IPS-18a (cell line): ENCODE data around the gene POLR2C.
"Not testable (repeated sequence)": the region's sequence is repeated elsewhere in the genome, so short reads cannot be mapped to it uniquely, and the experiment has no call there.

Experiments
- H3K27ac ChIP-seq: one replicate; pipeline ENCODE4 v1.5.1; 2013; ENCODE audit warnings: low read length
- H3K27me3 ChIP-seq: one replicate; pipeline ENCODE4 v1.6.1; 2013; ENCODE audit warnings: mild to moderate bottlenecking, low read length; ENCODE audit not compliant: control insufficient read depth, insufficient read depth
- H3K36me3 ChIP-seq: one replicate; pipeline ENCODE4 v1.6.1; 2013; ENCODE audit warnings: low read depth, low read length; ENCODE audit not compliant: control insufficient read depth
- H3K4me1 ChIP-seq: one replicate; pipeline ENCODE4 v1.6.1; 2013; ENCODE audit warnings: low read depth, low read length; ENCODE audit not compliant: control insufficient read depth
- H3K4me3 ChIP-seq: one replicate; pipeline ENCODE4 v1.5.1; 2013; ENCODE audit warnings: low read length
- H3K9ac ChIP-seq: one replicate; pipeline ENCODE4 v1.6.1; 2013; ENCODE audit warnings: mild to moderate bottlenecking, low read length, moderate library complexity
- H3K9me3 ChIP-seq: one replicate; pipeline ENCODE4 v1.6.1; 2013; ENCODE audit warnings: low read depth, low read length; ENCODE audit not compliant: control insufficient read depth

Gene POLR2C

DNA sequence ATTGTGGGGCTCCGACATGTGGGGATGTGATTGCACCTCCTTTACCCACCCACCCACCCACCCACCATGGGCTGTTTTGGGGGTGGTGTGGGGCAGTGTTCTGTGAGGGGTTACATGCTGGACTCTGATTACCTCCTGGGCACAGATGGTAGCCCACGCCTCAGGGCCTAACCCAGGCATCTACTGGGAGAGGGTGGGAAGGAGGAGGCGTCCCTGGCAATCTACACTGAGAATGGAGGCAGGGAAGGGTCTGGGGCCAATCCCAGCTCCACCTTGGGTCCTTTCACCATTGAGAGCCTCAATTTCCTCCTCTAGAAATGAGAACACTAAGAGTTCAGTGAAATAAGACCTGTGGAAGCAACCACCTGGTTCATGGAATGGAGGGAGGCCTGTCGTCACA, 35.6 kb downstream of the POLR2C start:
- H3K4me1 ChIP-seq = no peaks in the 10 kb centered on the region
- no peaks in the 10 kb centered on the region for H3K27me3 ChIP-seq
- H3K4me3 ChIP-seq = no peak overlapping the region
- no peaks in the 10 kb centered on the region for H3K36me3 ChIP-seq
- no peaks in the 10 kb centered on the region for H3K9me3 ChIP-seq
- no peak overlapping the region for H3K9ac ChIP-seq
- no peak overlapping the region for H3K27ac ChIP-seq

DNA sequence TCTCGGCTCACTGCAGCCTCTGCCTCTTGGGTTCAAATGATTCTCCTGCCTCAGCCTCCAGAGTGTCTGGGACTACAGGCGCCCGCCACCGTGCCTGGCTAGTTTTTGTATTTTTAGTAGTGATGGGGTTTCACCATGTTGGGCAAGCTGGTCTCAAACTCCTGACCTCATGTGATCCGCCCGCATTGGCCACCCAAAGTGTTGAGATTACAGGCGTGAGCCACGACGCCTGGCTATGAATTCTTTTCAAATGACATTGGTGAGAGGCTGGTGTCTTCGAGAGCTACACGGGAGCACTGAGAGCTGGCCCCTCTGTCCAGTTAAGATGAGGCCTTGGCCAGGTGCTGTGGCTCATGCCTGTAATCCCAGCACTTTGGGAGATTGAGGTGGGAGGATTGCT, 37.5 kb downstream of the POLR2C start:
- H3K27me3 ChIP-seq, H3K36me3 ChIP-seq, H3K9ac ChIP-seq, H3K4me1 ChIP-seq, H3K27ac ChIP-seq, H3K9me3 ChIP-seq, H3K4me3 ChIP-seq: not testable (repeated sequence)

- H3K36me3 ChIP-seq = no peaks in the 10 kb centered on the region
- H3K27me3 ChIP-seq = no peaks in the 10 kb centered on the region
- no peak overlapping the region for H3K4me3 ChIP-seq
- H3K27ac ChIP-seq = no peak overlapping the region
- H3K4me1 ChIP-seq = no peaks in the 10 kb centered on the region
- H3K9ac ChIP-seq = no peak overlapping the region
- no peaks in the 10 kb centered on the region for H3K9me3 ChIP-seq
Observed at GRCh38 chr16:57500578-57501111, 38.2 kb downstream of the POLR2C start.

DNA sequence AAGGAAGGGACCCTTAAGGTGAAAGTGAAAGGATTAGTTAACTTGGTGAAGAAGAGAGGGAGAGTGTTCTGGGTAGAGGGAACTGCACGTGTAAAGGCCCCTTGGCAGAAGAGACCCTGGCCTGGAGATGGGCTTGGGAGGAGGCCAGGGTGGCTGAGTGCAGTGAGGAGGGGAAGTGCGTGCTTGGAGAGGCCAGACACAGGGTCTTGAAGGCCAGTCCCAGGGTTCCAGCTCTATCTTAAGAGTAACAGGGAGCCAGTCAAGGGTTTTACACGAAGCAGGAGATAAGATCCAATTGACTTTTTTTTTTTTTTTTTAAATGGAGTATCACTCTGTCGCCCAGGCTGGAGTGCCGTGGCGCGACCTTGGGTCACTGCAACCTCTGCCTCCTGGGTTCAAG, 39.0 kb downstream of the POLR2C start:
- no peak overlapping the region for H3K4me3 ChIP-seq
- H3K27me3 ChIP-seq = no peaks in the 10 kb centered on the region
- H3K4me1 ChIP-seq = no peaks in the 10 kb centered on the region
- no peaks in the 10 kb centered on the region for H3K9me3 ChIP-seq
- H3K36me3 ChIP-seq = no peaks in the 10 kb centered on the region
- no peak overlapping the region for H3K9ac ChIP-seq
- H3K27ac ChIP-seq = no peak overlapping the region

DNA sequence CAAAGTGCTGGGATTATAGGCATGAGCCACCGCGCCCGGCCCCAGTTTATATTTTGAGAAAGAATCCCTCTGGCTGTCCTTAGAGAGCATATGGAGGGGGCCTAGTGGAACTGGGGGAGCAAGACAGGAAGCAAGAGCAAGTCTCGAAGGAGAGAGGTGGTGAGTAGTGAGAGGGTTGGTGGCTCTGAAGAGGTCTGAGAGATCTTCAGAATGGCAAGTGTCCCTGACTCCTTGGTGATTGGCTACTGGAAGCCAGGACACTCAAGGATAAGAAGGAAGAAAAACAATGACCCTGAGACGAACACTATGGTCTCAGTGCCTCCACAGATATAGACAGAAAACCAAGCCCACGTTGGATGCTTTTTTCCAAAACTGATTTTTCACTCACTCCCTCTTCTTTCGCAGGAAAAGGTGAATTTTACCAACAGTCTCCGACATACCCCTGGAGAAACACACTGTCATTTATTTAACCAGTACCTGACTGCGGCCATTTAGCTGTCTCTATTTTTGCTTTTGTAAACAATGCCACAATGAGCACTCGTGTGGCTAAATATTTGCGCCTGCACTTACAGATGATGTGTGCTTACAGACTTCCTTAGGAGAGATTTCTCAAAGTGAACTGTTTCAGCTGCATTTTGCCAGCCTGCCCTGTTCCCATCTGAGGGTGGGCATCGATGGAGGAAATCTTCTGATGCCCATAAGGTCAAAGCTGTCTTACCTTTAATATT, 39.7 kb downstream of the POLR2C start:
- no peak overlapping the region for H3K27ac ChIP-seq
- no peak overlapping the region for H3K4me3 ChIP-seq
- H3K27me3 ChIP-seq = no peaks in the 10 kb centered on the region
- no peaks in the 10 kb centered on the region for H3K4me1 ChIP-seq
- no peak overlapping the region for H3K9ac ChIP-seq
- no peaks in the 10 kb centered on the region for H3K36me3 ChIP-seq
- no peaks in the 10 kb centered on the region for H3K9me3 ChIP-seq

- H3K27me3 ChIP-seq = no peaks in the 10 kb centered on the region
- H3K36me3 ChIP-seq = no peaks in the 10 kb centered on the region
- H3K4me1 ChIP-seq = no peaks in the 10 kb centered on the region
- no peaks in the 10 kb centered on the region for H3K9me3 ChIP-seq
- no peak overlapping the region for H3K27ac ChIP-seq
- H3K4me3 ChIP-seq = no peak overlapping the region
- no peak overlapping the region for H3K9ac ChIP-seq
Observed at GRCh38 chr16:57503366-57503765, 40.9 kb downstream of the POLR2C start.

GRCh38 chr16:57504001-57504400, 41.5 kb downstream of the POLR2C start:
- no peak overlapping the region for H3K27ac ChIP-seq
- H3K4me3 ChIP-seq = no peak overlapping the region
- no peak overlapping the region for H3K9ac ChIP-seq
- H3K9me3 ChIP-seq = no peaks in the 10 kb centered on the region
- H3K36me3 ChIP-seq = no peaks in the 10 kb centered on the region
- H3K27me3 ChIP-seq = no peaks in the 10 kb centered on the region
- H3K4me1 ChIP-seq = no peaks in the 10 kb centered on the region

DNA sequence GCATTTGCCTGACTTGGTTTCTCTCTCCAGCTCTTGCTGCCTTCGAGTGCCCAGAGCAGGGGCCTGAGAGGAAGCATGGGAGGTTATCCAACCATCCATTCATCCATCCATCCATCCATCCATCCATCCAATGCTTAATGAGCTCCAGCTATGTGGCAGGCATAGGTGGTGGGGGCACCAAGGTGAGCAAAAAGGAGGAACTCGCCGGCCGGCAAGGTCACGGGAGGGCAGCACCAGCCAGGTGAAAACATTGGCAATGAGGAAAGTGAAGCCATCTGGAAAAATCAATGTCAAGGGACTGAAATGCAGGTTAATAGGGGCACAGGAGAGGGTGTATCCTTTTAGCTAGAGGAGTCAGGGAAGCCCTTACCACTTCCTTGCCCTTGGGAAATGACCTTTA, 42.0 kb downstream of the POLR2C start:
- Histone ChIP-seq H3K9me3 (no peaks in the 10 kb centered on the region), H3K4me1 (no peaks in the 10 kb centered on the region), H3K27ac (no peak overlapping the region), H3K36me3 (no peaks in the 10 kb centered on the region), H3K27me3 (no peaks in the 10 kb centered on the region), H3K4me3 (no peak overlapping the region), H3K9ac (no peak overlapping the region)

- no peak overlapping the region for H3K9ac ChIP-seq
- H3K36me3 ChIP-seq = no peaks in the 10 kb centered on the region
- no peaks in the 10 kb centered on the region for H3K27me3 ChIP-seq
- no peaks in the 10 kb centered on the region for H3K9me3 ChIP-seq
- H3K4me3 ChIP-seq = no peak overlapping the region
- no peaks in the 10 kb centered on the region for H3K4me1 ChIP-seq
- no peak overlapping the region for H3K27ac ChIP-seq
Observed at GRCh38 chr16:57505169-57505568, 42.7 kb downstream of the POLR2C start.

DNA sequence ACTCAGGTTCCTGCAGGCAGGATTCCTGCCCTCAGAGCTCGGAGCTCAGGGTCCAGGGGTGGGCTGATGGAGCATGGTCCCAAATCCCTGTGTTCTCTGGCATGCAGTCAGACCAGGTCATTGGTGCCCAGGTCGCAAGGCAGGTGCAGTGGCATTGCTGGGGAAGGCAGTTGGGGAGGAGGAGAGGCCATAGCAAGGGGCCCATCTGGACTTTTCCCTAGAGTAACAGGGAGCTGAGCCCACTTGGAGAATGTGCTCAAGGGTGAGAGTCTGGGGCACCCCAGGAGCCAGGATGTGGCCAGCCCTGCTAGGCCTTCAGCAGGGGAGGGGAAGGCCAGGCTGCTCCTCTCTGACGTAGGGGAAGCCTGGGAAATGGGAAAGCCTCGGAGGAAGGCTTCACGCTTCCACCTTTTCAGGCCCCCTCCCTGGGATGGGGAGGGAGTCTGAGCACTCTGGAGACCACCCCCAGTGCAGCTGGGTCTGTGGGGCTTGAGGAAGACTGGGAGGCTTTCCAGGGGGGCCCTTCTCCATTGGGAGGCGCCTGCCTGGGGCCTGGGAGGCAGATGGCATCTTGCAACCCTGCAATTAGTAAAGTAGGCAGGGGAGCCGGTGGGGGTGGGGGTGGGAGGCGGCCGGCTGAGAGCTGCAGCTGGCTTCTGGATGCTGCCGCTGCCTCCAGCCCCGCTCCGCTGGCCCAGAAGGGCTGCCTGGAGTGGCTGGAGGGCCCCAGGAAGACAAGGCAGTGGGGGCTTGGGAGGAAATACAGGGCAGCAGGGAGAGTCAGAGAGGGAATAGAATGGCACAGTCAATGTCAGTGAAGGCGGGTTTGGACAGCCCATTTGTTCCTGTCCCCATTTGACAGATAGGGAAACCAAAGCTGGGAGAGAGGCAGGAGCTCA, 44.9 kb downstream of the POLR2C start:
- no peaks in the 10 kb centered on the region for H3K27me3 ChIP-seq
- H3K9ac ChIP-seq = no peak overlapping the region
- no peak overlapping the region for H3K4me3 ChIP-seq
- H3K9me3 ChIP-seq = no peaks in the 10 kb centered on the region
- H3K27ac ChIP-seq = no peak overlapping the region
- no peaks in the 10 kb centered on the region for H3K36me3 ChIP-seq
- no peaks in the 10 kb centered on the region for H3K4me1 ChIP-seq

- no peak overlapping the region for H3K27ac ChIP-seq
Observed at GRCh38 chr16:57508035-57508425, 45.6 kb downstream of the POLR2C start.

More at GRCh38 chr16:57508035-57508425, 45.6 kb downstream of the POLR2C start:
- Histone ChIP-seq H3K27me3 (no peaks in the 10 kb centered on the region), H3K4me3 (no peak overlapping the region), H3K9me3 (no peaks in the 10 kb centered on the region), H3K36me3 (no peaks in the 10 kb centered on the region), H3K9ac (no peak overlapping the region), H3K4me1 (no peaks in the 10 kb centered on the region)
